HepG2 (cell line): ENCODE results near the gene EVC.

ENCODE experiments used
- ELF4 ChIP-seq: sonication (generic); formaldehyde crosslinking; IDR thresholded peaks from 2 replicates; pipeline ENCODE4 v1.5.0; 2020; ENCODE audit warnings: missing genetic modification reagents, mild to moderate bottlenecking, moderate library complexity, borderline replicate concordance
- EP300 ChIP-seq, 3 experiments: sonication (generic) in 1 of 3; formaldehyde crosslinking in 1 of 3; IDR thresholded peaks; 2 replicates each; pipeline versions ENCODE4 v1.5.1 to v1.6.1; 2011 to 2020; ENCODE audit warnings: low read depth in 2 of 3, low read length in 2 of 3, borderline replicate concordance in 1 of 3, improper control_type of control experiment in 1 of 3, mild to moderate bottlenecking in 1 of 3, missing genetic modification reagents in 1 of 3, moderate library complexity in 1 of 3
- FLYWCH1 ChIP-seq: sonication (generic); formaldehyde crosslinking; IDR thresholded peaks from 2 replicates; pipeline ENCODE4 v1.8.1; 2023; ENCODE audit warnings: mild to moderate bottlenecking, missing genetic modification reagents
- GMEB2 ChIP-seq: IDR thresholded peaks from 2 replicates; pipeline ENCODE4 v1.6.1; 2016; ENCODE audit warnings: missing biosample characterization, missing genetic modification reagents, low read depth
- MAFF ChIP-seq: IDR thresholded peaks from 2 replicates; pipeline ENCODE4 v1.6.1; 2011; ENCODE audit warnings: low read depth, low read length, improper control_type of control experiment
- RNF219 ChIP-seq: sonication (generic); formaldehyde crosslinking; IDR thresholded peaks from 2 replicates; pipeline ENCODE4 v1.5.0; 2020; ENCODE audit warnings: mild to moderate bottlenecking, missing genetic modification reagents
- SRSF9 ChIP-seq: fragments of 200-400 bp; formaldehyde crosslinking; IDR thresholded peaks from 2 replicates; pipeline ENCODE4 v1.6.1; 2018; ENCODE audit warnings: borderline replicate concordance, mild to moderate bottlenecking, low read depth, low read length; ENCODE audit not compliant: insufficient read depth, poor library complexity, severe bottlenecking
- THRA ChIP-seq: sonication (generic); formaldehyde crosslinking; IDR thresholded peaks from 2 replicates; pipeline ENCODE4 v1.4.0; 2020; ENCODE audit warnings: missing genetic modification reagents, borderline replicate concordance
- TF ChIP-seq, protein P1 (sequence below): sonication (generic); formaldehyde crosslinking; IDR thresholded peaks from 2 replicates; pipeline ENCODE4 v1.8.1; 2023; ENCODE audit warnings: mild to moderate bottlenecking, missing genetic modification reagents

DNA sequence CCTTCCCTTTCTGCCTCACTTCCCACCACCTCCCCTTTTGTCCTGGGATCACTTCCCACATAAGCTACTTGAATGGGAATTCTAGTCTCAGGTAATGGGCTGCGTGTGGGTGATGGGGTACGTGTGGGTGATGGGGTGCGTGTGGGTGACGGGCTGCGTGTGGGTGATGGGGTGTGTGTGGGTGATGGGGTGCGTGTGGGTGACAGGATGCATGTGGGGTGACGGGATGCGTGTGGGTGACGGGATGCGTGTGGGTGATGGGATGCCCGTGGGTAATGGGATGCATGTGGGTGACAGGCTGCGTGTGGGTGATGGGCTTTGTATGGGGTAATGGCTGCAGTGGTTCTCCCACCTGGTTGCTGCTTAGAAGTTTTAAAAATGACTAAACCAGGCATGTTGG lies 46.2 kb upstream of the EVC start:
- TF ChIP-seq GMEB2 (CRISPR knock-in tag) (no peak), THRA (CRISPR knock-in tag) (no peak), MAFF (no peak), FLYWCH1 (no peak), RNF219 (CRISPR knock-in tag) (no peak), EP300 (IDR thresholded peaks at IDR 0.05; ENCODE audit: low read depth in 2 of 2, low read length in 2 of 2) (no peak), EP300 (CRISPR knock-in tag; IDR thresholded peaks at IDR 0.05; ENCODE audit: borderline replicate concordance) (no peak), ELF4 (CRISPR knock-in tag) (no peak), SRSF9 (no peak)
- TF ChIP-seq, protein P1, sequence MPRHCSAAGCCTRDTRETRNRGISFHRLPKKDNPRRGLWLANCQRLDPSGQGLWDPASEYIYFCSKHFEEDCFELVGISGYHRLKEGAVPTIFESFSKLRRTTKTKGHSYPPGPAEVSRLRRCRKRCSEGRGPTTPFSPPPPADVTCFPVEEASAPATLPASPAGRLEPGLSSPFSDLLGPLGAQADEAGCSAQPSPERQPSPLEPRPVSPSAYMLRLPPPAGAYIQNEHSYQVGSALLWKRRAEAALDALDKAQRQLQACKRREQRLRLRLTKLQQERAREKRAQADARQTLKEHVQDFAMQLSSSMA: no peak
